Activated CD4-positive, CD25-positive, alpha-beta regulatory T cell treated with anti-CD3 and anti-CD28 coated beads, Interleukin-2, amount 50 U/mL, for 72 hours (primary cell): Measurements from ENCODE around the gene ALOX12B.
"Not testable (repeated sequence)": the region's sequence is repeated elsewhere in the genome, so short reads cannot be mapped to it uniquely, and the experiment has no call there.

Experiments
- DNase-seq: peaks from one replicate; pipeline ENCODE4 v3.0.0; 2021

The ALOX12B gene

DNA sequence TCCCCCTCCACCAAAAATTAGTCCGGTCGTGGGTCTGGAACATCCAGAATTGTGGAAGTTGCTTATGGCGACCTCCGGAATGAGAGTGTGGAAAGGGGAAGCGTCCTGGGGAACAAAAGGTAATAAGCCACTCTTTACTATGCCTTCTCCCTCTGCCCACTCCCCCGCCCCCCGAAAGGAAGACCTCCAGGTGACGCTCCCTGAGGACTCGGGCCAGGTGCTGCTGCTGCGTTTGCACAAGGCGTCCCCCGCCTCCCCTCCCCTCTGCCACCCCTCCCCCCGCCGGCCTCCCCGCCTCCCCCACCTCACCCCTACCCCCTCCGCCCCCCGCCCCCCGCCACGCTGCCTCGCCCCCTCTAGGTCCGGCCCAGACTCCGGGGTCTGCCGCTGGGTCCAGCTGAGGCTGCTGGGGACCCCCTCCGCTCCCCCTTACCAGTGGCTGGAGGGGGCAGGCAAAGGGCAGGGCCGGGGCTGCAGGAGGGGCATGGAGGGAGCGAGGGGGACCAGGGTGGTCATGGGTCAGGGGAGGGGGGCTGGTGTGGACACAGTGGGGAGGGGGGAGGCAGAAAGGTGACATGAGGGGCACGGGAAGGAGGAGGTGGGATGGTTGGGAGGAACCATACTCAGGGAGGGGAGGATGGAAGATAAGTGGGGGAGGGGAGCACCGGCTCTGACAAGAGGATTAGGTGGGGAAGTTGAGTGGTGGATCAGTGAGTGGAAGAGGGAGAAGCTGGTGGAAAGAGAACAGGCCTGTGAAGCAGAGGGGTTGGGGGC, 23.6 kb downstream of the ALOX12B start:
- DNase-seq, result no peak

DNA sequence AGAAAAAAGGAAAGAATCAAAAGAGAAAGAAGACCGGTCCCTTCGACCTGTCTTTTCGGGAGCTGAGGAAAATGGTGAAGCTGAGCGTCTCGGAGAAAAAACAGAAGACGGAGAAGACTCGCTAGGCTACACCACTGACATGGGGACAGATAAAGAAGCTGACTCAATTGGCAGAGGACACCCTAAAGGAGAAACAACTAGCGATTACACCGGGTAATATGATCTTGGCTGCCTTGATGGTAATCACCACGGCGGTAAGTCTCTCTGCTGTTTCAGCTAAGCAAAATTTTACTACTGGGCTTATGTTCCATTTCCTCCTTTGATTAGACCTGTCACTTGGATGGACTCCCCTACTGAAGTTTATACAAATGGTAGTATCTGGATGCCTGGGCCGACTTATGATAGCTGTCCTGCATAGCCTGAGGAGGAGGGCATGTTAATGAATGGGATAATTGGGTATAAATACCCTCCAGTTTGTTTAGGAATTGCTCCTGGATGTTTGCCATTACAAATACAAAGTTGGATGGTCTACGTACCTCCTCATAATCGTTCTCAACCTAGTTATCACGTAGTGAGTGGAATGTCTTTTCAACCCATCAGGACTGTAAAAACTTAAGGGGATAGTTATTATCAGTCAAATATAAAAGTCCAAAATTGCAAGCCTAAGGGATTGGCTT, 24.6 kb downstream of the ALOX12B start:
- no peak for DNase-seq

DNA sequence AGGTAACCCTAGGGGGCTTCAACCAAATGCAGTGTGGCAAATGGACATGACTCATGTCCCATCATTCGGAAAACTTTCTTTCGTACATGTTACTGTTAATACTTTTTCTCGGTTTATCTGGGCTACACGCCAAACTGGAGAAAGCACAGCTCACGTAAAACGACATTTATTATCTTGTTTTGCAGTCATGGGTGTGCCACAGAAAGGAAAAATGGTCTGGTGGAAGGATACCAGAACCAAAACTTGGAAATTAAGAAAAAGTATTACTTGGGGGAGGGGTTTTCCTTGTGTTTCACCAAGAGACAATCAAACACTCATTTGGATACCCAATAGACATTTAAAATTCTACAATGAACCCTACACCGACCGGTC, 25.1 kb downstream of the ALOX12B start:
- DNase-seq, result no peak

DNA sequence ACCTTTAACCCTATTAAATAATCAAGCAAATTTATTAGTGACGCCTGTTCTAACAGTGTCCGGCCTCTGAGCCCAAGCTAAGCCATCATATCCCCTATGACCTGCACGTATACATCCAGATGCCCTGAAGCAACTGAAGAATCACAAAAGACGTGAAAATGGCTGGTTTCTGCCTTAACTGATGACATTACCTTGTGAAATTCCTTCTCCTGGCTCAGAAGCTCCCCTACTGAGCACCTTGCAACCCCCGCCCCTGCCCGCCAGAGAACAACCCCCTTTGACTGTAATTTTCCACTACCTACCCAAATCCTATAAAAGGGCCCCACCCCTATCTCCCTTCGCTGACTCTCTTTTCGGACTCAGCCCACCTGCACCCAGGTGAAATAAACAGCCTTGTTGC, 25.7 kb downstream of the ALOX12B start:
- not testable (repeated sequence) for DNase-seq

DNA sequence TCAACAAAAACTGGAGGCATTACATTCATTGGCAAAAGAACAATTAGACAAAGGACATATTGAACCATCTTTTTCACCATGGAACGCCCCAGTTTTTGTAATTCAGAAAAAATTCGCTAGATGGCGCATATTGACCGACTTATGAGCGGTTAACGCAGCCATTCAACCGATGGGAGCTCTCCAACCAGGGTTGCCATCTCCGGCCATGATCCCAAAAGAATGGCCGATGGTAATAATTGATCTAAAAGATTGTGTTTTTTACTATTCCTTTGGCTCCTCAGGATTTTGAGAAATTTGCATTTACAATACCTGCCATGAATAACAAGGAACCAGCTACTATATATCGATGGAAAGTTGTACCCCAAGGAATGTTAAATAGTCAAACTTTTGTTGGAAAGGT, 27.2 kb downstream of the ALOX12B start:
- no peak for DNase-seq

DNA sequence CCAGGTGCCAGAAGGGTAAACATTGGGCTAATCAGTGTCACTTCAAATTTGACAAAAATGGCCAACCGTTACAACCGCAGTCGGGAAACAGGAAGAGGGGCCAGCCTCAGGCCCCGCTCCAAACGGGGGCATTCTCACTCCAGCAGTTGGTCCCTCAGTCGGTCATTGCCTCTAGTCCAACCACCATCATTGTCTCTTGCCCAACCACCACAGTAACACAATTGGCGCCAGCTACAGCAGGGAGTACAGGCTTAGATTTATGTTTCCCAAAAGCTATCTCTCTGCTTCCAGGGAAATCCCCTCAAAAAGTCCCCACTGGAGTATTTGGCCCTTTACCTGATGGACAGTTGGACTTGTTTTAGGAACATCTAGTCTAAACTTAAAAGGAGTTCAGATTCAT, 28.4 kb downstream of the ALOX12B start:
- DNase-seq, result no peak

DNA sequence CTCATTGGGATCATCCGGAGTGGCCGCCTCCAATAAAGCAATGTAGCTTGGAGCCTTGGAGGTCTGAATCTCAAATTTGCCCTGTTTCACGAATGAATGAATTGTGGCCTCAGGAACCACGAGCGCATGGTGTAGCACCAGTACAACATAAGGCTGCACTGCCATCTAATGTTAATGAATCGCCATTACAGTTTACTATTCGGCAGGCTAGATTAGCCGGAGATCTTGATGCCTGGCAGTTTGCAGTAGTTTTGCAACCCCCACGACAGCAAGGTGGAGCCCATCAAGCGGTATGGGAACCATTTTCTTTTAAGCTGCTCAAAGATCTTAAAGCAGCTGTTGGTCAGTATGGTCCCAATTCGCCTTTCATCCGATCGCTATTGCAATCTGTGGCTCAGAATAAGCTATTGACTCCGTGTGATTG, 29.8 kb downstream of the ALOX12B start:
- no peak for DNase-seq

DNA sequence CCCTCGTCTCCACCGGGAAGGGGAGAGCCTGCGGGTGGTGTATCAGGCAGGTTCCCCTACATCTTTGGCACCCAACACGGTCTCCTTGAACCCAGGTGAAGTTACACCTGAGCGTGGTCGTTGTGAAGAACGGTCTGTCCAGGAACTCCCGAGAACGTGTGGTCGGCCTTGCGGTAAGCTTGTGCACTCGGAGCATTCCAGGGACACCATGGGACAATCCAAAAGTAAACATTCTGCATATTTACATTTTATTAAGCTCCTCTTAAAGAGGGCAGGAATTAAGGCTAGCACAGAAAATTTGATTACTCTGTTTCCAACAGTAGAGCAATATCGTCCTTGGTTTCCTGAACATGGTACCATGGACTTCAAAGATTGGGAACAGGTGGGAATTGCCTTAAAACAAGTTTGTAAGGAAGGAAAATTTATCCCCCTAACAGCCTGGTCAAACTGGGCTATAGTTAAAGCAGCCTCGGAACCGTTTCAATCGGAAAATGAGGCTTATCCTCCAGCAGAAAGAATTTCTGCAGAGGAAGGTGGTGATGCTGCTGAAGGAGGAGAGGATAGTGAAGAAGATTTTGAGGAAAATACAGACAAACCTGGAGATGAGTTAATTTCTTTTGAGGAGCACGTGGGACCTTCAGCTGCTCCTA, 30.4 kb downstream of the ALOX12B start:
- DNase-seq, result no peak

DNA sequence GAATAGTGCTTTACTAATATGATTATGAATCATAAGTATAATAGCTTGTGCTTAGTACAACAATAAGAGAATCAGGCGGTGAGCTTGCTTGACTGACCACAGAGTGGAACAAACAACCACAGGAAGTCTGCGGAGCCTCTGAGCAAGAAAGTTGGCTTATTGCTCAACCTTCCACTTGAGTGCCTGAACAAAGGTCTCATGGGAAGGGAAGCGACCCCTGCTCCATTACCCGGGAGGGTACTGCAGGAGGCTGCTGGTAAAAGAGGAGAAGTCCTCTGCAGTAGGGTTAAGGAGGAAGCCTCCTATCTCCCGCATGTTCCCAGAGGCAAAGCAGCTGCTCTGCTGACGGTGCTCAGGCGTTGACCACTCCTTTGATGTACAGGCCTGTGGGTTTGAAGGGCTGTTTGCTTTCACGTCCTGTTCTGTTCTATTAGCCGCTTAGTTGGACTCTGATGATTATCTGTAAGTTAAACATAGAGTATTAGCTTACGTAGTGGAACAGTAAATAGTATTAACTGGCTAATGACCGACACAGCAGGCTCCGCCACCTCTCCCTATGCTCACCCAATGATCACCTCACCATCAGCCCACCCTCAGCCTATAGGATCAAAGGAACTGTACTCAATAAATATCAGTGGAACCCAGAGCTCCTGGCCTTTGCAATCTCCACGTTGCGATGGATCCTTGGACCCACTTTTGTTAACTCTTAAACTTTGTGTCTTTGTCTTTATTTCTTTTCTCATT, 31.1 kb downstream of the ALOX12B start:
- no peak for DNase-seq

DNA sequence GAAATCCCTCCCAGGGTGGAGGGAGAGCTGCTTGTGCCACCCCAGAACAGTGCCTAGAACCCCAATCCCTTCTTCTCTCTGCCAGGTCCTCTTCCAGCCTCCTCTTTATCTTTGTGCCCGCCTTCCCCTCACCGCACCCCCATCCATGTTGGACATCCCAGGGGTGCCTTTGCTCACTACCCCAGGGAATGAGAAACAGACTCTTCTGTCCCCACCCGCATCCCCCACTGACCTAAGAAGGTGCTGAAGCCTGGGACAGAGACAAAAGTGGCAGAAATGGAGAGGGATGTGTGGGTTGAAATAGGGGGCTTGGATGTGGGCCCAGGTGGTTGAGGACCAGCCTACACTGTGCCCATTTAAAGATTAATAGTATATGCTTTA, 31.7 kb downstream of the ALOX12B start:
- no peak for DNase-seq

DNA sequence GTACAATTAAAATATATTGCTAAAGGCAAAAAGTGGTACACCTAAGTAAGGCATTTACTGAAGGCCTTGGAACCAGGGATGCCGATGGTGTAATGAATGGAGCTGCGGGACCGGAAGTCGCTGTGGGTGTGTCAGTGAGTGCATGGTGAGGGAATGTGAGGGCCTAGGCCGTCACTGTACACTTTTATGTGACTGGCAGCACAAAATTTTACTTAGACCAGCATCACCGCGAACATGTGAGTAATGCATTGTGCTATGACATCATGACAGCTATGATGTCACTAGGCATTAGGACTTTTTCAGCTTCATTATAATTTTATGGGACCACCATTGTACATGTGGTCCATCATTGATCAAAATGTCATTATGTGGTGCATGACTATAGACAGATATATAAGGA, 33.9 kb downstream of the ALOX12B start:
- no peak for DNase-seq

DNA sequence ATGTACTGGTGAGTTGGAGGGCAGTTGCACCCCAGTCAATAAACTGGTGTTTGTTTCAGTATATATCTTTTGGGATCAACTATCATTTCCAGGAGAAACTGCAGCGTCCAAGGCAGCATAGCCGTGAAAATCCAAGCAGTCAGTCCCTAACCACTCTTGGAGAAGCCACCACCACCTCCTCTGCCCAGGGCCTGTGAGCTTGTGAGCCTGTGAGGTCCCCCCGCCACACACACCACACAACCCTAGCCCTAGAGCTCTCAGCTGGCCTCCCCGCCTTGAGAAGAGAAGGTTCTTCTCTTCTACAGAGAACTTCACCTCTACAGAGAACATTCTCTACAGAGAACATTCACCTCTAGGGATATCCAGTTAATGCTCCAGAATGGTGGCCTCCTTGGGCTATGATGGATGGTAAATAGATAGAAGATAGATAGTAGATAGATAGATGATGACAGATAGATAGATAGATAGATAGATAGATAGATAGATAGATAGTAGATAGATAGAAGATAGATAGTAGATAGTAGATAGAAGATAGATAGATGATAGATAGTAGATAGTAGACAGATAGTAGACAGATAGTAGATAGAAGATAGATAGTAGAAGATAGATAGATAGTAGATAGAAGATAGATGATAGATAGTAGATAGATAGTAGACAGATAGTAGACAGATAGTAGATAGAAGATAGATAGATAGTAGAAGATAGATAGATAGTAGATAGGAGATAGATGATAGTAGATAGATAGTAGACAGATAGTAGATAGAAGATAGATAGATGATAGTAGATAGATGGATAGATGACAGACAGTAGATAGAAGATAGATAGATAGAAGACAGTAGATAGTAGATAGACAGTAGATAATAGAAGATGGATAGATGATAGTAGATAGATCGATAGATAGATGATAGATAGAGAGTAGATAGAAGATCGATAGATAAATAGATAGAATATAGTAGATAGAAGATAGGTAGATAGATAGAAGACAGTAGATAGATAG, 35.0 kb downstream of the ALOX12B start:
- DNase-seq, result no peak

DNA sequence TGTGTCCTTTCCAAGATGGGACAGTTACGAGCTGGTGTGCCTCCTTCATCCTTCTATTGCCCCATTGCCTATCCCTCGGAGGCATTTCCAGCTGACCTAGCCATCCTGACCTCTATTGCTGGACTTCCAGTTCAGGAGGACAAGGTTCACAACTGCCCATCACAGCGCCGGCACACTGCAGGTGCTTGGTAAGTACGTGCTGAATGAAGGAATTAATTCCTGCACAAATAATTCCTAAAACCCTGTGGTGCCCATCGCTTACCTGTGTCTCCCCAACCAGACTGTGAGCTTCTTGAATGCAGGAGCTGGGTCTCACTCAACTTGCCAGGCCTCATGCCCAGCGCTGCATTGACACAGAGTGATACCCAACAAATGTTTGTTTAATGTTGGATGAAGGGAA, 35.7 kb downstream of the ALOX12B start:
- DNase-seq, result no peak

DNA sequence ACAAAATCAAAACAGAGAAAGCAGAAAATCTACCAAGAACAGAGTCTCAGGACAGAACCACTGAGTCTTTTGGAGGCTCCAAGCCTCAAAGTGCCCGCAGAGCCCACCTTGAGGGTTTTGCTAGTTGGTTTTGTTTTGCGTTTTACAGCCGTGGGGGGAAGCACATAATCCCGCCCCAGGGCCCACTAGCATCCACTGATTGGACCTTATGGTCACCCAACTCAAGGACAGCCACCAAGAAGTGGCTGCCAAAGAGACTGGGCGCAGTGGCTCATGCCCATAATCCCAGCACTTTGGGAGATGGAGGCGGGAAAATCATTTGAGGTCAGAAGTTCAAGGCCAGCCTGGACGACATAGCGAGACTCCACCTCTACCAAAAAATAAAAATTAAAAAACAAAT, 38.8 kb downstream of the ALOX12B start:
- no peak for DNase-seq

DNA sequence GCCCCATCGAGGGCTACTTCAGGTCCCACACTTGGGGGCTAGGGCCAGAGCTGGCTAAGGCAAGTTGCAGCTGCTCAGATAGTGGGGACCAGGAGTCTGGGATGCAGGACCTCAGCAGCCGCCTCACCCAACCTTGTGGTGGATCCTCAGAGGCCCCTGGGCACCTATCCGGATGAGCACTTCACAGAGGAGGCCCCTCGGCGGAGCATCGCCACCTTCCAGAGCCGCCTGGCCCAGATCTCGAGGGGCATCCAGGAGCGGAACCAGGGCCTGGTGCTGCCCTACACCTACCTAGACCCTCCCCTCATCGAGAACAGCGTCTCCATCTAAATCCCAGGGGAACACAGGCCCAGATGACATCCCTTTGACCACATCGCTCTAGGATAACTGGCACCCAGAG, 39.3 kb downstream of the ALOX12B start:
- no peak for DNase-seq

DNA sequence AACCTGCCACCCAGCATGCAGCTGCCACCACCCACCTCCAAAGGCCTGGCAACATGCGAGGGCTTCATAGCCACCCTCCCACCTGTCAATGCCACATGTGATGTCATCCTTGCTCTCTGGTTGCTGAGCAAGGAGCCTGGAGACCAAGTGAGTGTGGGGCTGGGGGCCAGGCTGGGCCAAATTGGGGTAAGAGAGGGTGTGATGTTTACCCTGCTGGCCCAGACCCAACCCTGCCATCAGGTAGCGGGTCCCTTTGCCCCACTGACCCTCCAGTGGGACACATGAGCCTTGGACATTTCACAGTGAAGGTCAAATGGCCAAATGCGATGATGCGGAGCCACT, 39.8 kb downstream of the ALOX12B start:
- no peak for DNase-seq

DNA sequence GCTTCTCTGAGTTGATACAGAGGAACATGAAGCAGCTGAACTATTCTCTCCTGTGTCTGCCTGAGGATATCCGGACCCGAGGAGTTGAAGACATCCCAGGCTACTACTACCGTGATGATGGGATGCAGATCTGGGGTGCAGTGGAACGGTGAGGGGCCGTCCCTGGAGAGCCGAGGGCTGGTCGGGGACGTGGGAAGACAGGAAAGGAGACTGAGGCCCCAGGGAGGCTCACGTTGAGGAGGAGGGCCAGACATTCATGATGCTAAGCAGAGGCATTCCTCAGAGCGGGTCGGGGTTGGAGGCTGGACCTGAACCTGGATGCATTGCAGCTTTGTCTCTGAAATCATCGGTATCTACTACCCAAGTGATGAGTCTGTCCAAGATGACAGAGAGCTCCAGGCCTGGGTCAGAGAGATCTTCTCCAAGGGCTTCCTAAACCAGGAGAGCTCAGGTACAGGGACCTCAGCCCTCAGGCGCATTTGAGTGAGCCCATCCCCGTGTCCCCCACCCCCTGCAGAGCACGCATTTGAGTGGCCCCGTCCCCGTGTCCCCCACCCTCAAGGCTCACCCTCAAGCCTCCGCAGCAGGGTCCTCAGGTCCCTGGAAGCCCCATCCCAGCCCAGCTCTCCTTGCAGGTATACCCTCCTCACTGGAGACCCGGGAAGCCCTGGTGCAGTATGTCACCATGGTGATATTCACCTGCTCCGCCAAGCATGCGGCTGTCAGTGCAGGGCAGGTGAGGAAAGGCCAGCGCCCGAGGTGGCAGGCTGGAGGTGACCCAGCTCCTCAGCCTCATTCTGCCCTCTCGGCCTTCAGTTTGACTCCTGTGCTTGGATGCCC, 40.4 kb downstream of the ALOX12B start:
- no peak for DNase-seq

DNA sequence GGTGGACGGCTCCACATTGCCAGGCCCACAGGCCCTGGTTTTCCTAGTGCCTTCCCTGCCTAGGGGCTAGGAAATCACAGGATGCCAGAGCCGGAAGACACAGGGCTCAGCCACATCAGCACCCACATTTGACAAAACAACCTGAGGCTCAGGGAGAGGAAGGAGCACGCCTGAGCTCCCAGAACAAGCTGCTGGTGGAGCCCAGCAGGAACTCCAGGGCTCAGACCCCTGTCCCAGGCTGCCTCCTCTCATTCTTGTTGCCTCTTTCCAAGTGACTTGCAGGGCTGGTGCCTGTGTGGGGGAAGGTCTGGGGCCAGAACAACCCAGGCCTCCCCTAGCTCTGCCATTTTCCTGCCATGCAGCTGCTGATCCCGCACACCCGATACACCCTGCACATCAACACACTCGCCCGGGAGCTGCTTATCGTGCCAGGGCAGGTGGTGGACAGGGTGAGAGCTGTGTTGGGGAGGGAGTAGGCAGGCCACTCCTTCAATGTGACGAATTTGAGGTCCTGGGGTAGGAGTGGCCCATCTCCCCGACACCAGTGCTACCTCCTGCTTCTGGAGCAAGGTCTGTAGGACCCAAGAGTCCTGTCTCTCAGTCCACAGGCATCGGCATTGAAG, 41.1 kb downstream of the ALOX12B start:
- no peak for DNase-seq

DNA sequence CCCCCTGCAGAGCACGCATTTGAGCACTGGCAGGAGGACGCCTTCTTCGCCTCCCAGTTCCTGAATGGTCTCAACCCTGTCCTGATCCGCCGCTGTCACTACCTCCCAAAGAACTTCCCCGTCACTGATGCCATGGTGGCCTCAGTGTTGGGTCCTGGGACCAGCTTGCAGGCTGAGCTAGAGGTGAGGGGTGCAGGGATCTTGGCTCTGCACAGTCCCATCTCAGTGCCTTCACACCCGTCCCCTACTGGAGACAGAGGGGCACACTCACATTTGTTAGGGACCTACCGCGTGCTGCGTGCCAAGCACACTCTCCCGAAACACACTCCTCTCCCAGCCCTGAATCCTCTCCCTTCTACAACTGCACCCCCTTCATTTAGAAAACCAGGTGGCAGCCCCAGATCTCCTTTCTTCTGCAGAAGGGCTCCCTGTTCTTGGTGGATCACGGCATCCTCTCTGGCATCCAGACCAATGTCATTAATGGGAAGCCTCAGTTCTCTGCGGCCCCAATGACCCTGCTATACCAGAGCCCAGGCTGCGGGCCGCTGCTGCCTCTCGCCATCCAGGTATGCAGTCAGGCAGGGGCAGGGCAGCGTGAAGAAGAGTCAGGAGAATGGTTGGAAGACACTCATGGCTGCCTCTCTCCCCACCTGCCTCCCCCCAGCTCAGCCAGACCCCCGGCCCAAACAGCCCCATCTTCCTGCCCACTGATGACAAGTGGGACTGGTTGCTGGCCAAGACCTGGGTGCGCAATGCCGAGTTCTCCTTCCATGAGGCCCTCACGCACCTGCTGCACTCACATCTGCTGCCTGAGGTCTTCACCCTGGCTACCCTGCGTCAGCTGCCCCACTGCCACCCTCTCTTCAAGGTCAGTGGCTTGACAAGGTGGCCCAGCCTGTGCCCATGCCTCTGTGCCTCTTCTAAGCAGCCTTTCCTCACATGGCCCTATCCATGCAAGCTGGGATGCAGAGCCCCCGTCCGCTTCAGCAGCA, 42.4 kb downstream of the ALOX12B start:
- no peak for DNase-seq

DNA sequence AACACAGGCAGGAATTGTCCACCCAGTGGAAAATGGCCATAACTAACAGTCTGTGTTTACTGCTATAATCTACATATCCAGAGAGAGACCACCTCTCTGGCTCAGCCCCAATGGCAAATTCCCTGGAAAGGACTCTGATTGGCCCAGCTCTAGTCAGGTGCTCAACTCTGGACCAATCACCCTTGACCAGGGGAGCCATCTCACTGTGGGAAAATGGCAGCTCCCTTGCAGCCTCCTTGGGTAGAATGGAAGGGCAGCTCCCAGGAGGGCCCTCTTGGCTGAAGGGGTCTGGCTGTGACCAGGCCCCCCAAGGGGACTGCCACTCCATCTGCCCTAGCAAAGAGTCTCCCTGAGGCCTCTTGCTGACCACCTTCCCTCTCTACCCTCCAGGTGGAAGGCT, 45.5 kb downstream of the ALOX12B start:
- no peak for DNase-seq
